ENCODE results near the gene ANKRD17. TPM values are rescaled to one million over a fixed set of nuclear protein-coding genes. Genes with fewer than 3 reads are reported as not detected.

The ANKRD17 gene
- total RNA-seq, 1 donor from 2014 or later: 55.5 TPM

DNA sequence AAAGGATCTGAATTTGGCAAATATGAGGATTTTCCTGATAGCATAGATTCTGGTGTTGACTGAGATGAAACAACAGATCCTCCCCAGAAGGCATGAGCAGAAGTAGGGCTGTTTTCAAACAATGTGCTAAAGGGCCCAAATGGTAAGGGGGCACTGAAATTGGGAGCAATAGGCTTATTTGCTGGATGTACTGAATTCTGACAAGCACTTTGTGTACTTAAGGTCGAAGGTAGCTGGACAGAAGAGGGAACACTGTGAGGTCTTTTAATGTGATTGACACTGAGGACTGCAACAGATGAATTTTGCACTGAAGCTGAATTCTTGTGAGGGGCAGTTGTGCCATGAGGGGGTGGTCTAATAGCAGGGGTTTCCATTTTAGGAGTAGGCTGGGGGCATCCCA is 167.9 kb downstream of the ANKRD17 start:
- no peaks in the 10 kb centered on the region for H3K27me3 ChIP-seq
- H3K27ac ChIP-seq: no peak overlapping the region
- H3K4me1 ChIP-seq: peaks cover 11% of the 10 kb centered on the region
- H3K9me3 ChIP-seq: no peaks in the 10 kb centered on the region
- peaks cover 0 to 47% of the 10 kb centered on the region in 2 donors for H3K36me3 ChIP-seq
- no peak for DNase-seq (ENCODE audit: extremely low spot score in 2 of 2)
- intact Hi-C loops (cut with DNase I): no loop called here
- TF ChIP-seq, protein P1, sequence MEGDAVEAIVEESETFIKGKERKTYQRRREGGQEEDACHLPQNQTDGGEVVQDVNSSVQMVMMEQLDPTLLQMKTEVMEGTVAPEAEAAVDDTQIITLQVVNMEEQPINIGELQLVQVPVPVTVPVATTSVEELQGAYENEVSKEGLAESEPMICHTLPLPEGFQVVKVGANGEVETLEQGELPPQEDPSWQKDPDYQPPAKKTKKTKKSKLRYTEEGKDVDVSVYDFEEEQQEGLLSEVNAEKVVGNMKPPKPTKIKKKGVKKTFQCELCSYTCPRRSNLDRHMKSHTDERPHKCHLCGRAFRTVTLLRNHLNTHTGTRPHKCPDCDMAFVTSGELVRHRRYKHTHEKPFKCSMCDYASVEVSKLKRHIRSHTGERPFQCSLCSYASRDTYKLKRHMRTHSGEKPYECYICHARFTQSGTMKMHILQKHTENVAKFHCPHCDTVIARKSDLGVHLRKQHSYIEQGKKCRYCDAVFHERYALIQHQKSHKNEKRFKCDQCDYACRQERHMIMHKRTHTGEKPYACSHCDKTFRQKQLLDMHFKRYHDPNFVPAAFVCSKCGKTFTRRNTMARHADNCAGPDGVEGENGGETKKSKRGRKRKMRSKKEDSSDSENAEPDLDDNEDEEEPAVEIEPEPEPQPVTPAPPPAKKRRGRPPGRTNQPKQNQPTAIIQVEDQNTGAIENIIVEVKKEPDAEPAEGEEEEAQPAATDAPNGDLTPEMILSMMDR (IDR thresholded peaks at IDR 0.05): no peak
- TF ChIP-seq POLR2AphosphoS5 (IDR thresholded peaks at IDR 0.05; ENCODE audit: insufficient read depth in 1 of 2, low read depth in 1 of 2): no peak
- TF ChIP-seq POLR2A (IDR thresholded peaks at IDR 0.05): no peak
- H3K4me3 ChIP-seq: no peak overlapping the region

DNA sequence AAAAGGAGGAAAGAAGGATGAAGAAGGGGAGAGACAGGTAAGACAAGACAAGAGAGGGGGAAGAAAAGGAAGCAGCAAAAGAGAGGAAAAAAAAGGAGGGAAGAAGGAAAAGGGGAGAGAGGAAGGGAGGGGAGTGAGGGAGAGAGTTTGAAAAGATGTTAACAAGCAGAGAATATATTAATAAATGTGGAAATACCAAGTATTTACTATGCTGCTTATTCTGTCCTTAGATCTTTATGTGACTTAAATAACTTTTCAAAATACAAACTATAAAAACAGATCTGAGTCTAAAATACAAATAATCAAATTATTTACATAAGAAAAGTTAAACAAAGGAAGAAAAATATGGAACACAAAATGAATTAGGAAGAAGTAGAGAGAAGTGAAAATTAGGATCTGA is 170.7 kb downstream of the ANKRD17 start:
- DNase-seq (ENCODE audit: extremely low spot score in 2 of 2): no peak
- H3K4me1 ChIP-seq: peaks cover 11% of the 10 kb centered on the region
- no peaks in the 10 kb centered on the region for H3K27me3 ChIP-seq
- no peak for TF ChIP-seq POLR2AphosphoS5 (IDR thresholded peaks at IDR 0.05; ENCODE audit: insufficient read depth in 1 of 2, low read depth in 1 of 2)
- no peak for TF ChIP-seq POLR2A (IDR thresholded peaks at IDR 0.05)
- TF ChIP-seq, protein P1 (IDR thresholded peaks at IDR 0.05): no peak
- peaks cover 0 to 40% of the 10 kb centered on the region in 2 donors for H3K36me3 ChIP-seq
- no peak overlapping the region for H3K27ac ChIP-seq
- H3K4me3 ChIP-seq: no peak overlapping the region
- no peaks in the 10 kb centered on the region for H3K9me3 ChIP-seq
- intact Hi-C loops (cut with DNase I): no loop called here

DNA sequence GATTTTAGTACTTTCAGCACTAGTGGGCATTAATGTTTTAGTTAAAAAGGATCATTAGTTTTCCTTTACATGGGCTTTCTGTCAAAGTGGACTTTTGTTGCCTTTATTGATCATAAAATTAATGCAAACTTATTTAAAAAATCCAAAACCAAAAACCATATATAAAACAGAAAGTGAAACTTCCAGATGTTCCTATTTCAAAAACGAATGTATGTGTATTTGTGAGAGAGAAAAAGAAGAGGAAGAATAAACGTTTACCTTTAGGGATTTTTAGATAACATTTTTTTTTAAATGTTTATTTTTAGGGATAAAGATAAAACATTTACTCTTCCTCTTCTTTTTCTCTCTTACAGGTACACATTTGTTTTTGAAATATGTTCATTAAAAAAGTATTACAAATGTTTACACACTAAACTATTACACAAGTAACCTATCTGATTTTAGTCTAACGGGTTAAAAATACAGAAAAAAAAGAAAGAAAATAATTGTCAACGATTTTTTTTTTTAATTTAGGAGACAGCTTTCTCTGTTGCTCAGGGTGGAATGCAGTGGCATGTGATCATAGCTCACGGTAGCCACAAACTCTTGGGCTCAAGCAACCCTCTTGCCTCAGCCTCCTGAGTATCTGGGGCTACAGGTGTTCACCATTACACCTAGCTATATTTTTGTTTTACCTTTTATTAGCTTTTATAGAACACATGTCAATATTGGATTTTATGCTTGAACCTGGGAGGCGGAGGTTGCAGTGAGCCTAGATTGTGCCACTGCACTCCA is 172.3 kb downstream of the ANKRD17 start:
- Histone ChIP-seq H3K4me1 (peaks cover 11% of the 10 kb centered on the region), H3K27ac (no peak overlapping the region), H3K27me3 (no peaks in the 10 kb centered on the region), H3K9me3 (no peaks in the 10 kb centered on the region), H3K4me3 (no peak overlapping the region), H3K36me3 (peaks cover 0 to 37% of the 10 kb centered on the region in 2 donors)
- no peak for TF ChIP-seq POLR2AphosphoS5 (IDR thresholded peaks at IDR 0.05; ENCODE audit: insufficient read depth in 1 of 2, low read depth in 1 of 2)
- TF ChIP-seq, protein P1 (IDR thresholded peaks at IDR 0.05): no peak
- TF ChIP-seq POLR2A (IDR thresholded peaks at IDR 0.05): no peak
- no peak for DNase-seq (ENCODE audit: extremely low spot score in 2 of 2)
- intact Hi-C loops (cut with DNase I): no loop called here

DNA sequence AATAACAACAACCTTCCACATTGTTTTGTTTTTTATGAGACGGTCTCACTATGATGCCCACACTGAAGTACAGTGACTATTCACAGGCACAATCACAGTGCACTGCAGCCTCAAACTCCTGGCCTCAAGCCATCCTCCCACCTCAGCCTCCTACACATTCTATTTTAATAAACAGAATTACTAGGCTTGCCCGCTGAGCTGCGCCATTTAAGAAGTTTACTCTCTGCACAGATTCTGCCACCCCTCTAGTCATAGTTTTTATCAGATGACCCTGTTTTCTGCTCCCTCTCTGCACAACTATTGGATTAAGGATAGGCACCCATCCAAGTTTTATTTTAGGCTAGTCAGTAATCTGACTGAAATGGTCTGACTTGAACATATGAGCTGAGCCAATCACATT is 177.8 kb downstream of the ANKRD17 start:
- H3K9me3 ChIP-seq: no peaks in the 10 kb centered on the region
- H3K4me3 ChIP-seq: no peak overlapping the region
- TF ChIP-seq, protein P1 (IDR thresholded peaks at IDR 0.05): no peak
- TF ChIP-seq POLR2A (IDR thresholded peaks at IDR 0.05): no peak
- TF ChIP-seq POLR2AphosphoS5 (IDR thresholded peaks at IDR 0.05; ENCODE audit: insufficient read depth in 1 of 2, low read depth in 1 of 2): no peak
- intact Hi-C loops (cut with DNase I): no loop called here
- DNase-seq (ENCODE audit: extremely low spot score in 2 of 2): no peak
- no peaks in the 10 kb centered on the region for H3K27me3 ChIP-seq
- H3K4me1 ChIP-seq: peaks cover 9% of the 10 kb centered on the region
- peaks cover 4 to 53% of the 10 kb centered on the region in 2 donors for H3K36me3 ChIP-seq
- H3K27ac ChIP-seq: no peak overlapping the region

DNA sequence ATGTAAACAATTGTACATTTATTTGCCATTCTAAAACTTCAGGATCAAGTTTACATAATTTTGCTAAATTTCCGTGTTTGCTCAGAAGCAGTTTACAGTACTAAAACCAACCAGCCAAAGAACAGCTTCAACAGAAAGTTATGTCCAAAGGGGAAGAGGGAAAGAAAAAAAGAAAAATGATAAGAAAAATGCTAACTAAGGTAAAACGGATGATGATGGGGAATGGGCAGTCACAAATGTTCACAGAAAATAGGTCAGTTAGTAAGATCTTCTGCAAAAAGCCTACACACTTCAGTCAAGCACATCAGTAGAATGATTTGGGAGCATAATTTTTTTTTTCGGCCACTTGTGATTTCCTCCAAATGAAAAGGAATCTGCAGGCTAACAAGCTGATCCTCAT is 182.8 kb downstream of the ANKRD17 start:
- intact Hi-C loops (cut with DNase I): no loop called here
- H3K36me3 ChIP-seq: peaks cover 4 to 44% of the 10 kb centered on the region in 2 donors
- no peak for TF ChIP-seq POLR2A (IDR thresholded peaks at IDR 0.05)
- no peak for TF ChIP-seq POLR2AphosphoS5 (IDR thresholded peaks at IDR 0.05; ENCODE audit: insufficient read depth in 1 of 2, low read depth in 1 of 2)
- TF ChIP-seq, protein P1 (IDR thresholded peaks at IDR 0.05): no peak
- H3K9me3 ChIP-seq: no peaks in the 10 kb centered on the region
- H3K4me1 ChIP-seq: peaks cover 6% of the 10 kb centered on the region
- H3K27me3 ChIP-seq: no peaks in the 10 kb centered on the region
- DNase-seq (ENCODE audit: extremely low spot score in 2 of 2): no peak
- no peak overlapping the region for H3K4me3 ChIP-seq
- no peak overlapping the region for H3K27ac ChIP-seq

Data from vagina (tissue), 2 donors.